ENCODE results near the gene DDI1. TPM values are rescaled to one million over a fixed set of nuclear protein-coding genes. Genes with fewer than 3 reads are reported as not detected.

The DDI1 gene
- total and polyA plus RNA-seq, 10 of the 15 experiments (the other 5 are each of a cell fraction or from before 2014, with no cell fraction given): not detected

- 33% methylated on average over 2 of the region's 2 CpGs for WGBS (ENCODE audit: insufficient coverage, insufficient replicate concordance, low lambda C conversion rate, missing lambda C conversion rate)
- BruUV-seq (replicated peaks): no TSS peak
- POLR2A ChIA-PET: no interaction called here
- Histone ChIP-seq H3K27me3 (replicated peaks in 1 of 2; ENCODE audit: control insufficient read depth in 2 of 2, insufficient read depth in 2 of 2, low read length in 1 of 2) (no peaks in the 10 kb centered on the region; a peak in 1 of 4 replicates), H3K4me2 (ENCODE audit: control insufficient read depth, insufficient read depth) (no peak overlapping the region), H4K20me1 (ENCODE audit: control insufficient read depth, insufficient read depth) (no peaks in the 10 kb centered on the region), H3K9ac (ENCODE audit: control insufficient read depth, insufficient read depth, low read length) (no peak overlapping the region), H3K36me3 (ENCODE audit: control insufficient read depth in 2 of 2, insufficient read depth in 2 of 2, low read length in 1 of 2) (no peaks in the 10 kb centered on the region), H2AFZ (ENCODE audit: control insufficient read depth, low read depth, low read length) (no peak overlapping the region), H3K27ac (ENCODE audit: control insufficient read depth, insufficient read depth) (no peak overlapping the region), H3K4me1 (ENCODE audit: control insufficient read depth, insufficient read depth, low read length) (no peaks in the 10 kb centered on the region), H3K4me3 (no peak overlapping the region), H3K9me3 (replicated peaks; ENCODE audit: control insufficient read depth, insufficient read depth, low read length) (no peaks in the 10 kb centered on the region), H3K79me2 (ENCODE audit: control insufficient read depth, insufficient read depth, low read length) (no peaks in the 10 kb centered on the region)
- FAIRE-seq (no peak), DNase-seq (ENCODE audit: low read depth, low spot score) (no peak), ATAC-seq (no peak)
- TF ChIP-seq SKIL (IDR thresholded peaks at IDR 0.05; ENCODE audit: low read depth, poor library complexity, severe bottlenecking) (no peak), KDM1A (IDR thresholded peaks at IDR 0.05; ENCODE audit: borderline replicate concordance) (no peak), EP300 (IDR thresholded peaks at IDR 0.05; ENCODE audit: borderline replicate concordance in 1 of 2, control insufficient read depth in 1 of 2, low read depth in 2 of 2, low read length in 2 of 2) (no peak), CEBPB (IDR thresholded peaks at IDR 0.05; ENCODE audit: borderline replicate concordance in 1 of 2, low read depth in 2 of 2, low read length in 2 of 2) (no peak), RAD51 (IDR thresholded peaks at IDR 0.05) (no peak), CBFB (IDR thresholded peaks at IDR 0.05; ENCODE audit: low read depth) (no peak), ZZZ3 (IDR thresholded peaks at IDR 0.05; ENCODE audit: control insufficient read depth, insufficient read length, low read depth) (no peak), TCF7 (IDR thresholded peaks at IDR 0.05; ENCODE audit: borderline replicate concordance) (no peak), RB1 (IDR thresholded peaks at IDR 0.05; ENCODE audit: borderline replicate concordance) (no peak), CBX3 (IDR thresholded peaks at IDR 0.05; ENCODE audit: borderline replicate concordance, low read depth) (no peak), E2F8 (IDR thresholded peaks at IDR 0.05; ENCODE audit: low read depth, partially characterized antibody) (no peak), POLR2AphosphoS2 (IDR thresholded peaks at IDR 0.05; ENCODE audit: low read depth, low read length) (no peak), MLLT1 (IDR thresholded peaks at IDR 0.05) (no peak), ATF7 (IDR thresholded peaks at IDR 0.05; ENCODE audit: low read depth) (no peak)
- RAD21 ChIA-PET (ENCODE audit: unreplicated experiment): no interaction called here
- in situ Hi-C loops (cut with MboI): no loop called here
- intact Hi-C loops (cut with micrococcal nuclease; ENCODE audit: unreplicated experiment): no loop called here
- SMC1A ChIA-PET (ENCODE audit: uncharacterized antibody, unreplicated experiment): no interaction called here
- CTCF ChIA-PET: no interaction called here
Measured at GRCh38 chr11:104076455-104076854, 40.0 kb downstream of the DDI1 start.

Measured in GM12878 (cell line).